ENCODE data around the gene TXNL4A. TPM values are rescaled to one million over a fixed set of nuclear protein-coding genes. Genes with fewer than 3 reads are reported as not detected.

The TXNL4A gene
- total RNA-seq, 6 experiments from 2014 or later: 18.5 to 53.9 (median 37.8) TPM

GRCh38 chr18:79944126-79944731, 44.1 kb downstream of the TXNL4A start:
- no peak for TF ChIP-seq POLR2A (IDR thresholded peaks at IDR 0.05)
- no peak for TF ChIP-seq CTCF (IDR thresholded peaks at IDR 0.05)
- Histone ChIP-seq H3K4me3 (no peak overlapping the region), H3K27me3 (no peaks in the 10 kb centered on the region), H3K36me3 (peaks cover 0 to 26% (median 6%) of the 10 kb centered on the region in 4 donors), H3K27ac (peak overlapping the region in 2 of 3 donors; percentile 83 to 93), H3K9me3 (no peaks in the 10 kb centered on the region), H3K4me1 (peaks cover 0 to 91% (median 37%) of the 10 kb centered on the region in 4 donors)
- ATAC-seq (peak; percentile 3 to 22 (median 8)), DNase-seq (peak; percentile 52 to 76 (median 73))
- WGBS (ENCODE audit: insufficient coverage, low coverage, low lambda C conversion rate, missing lambda C conversion rate): 15% methylated on average over 6 of the region's 11 CpGs
- intact Hi-C loops (cut with DNase I): no loop called here

- Histone ChIP-seq H3K27me3 (no peaks in the 10 kb centered on the region), H3K9me3 (no peaks in the 10 kb centered on the region), H3K36me3 (peaks cover 0 to 26% (median 6%) of the 10 kb centered on the region in 4 donors), H3K4me1 (peaks cover 0 to 91% (median 37%) of the 10 kb centered on the region in 4 donors), H3K4me3 (no peak overlapping the region), H3K27ac (peak overlapping the region in 2 of 3 donors; percentile 83 to 93)
- DNase-seq: peak in 1 of 3 donors; percentile 49
- intact Hi-C loops (cut with DNase I): no loop called here
- WGBS (ENCODE audit: insufficient coverage, low coverage, low lambda C conversion rate, missing lambda C conversion rate): 61% methylated on average over 3 of the region's 20 CpGs
- TF ChIP-seq POLR2A (IDR thresholded peaks at IDR 0.05) (no peak), CTCF (IDR thresholded peaks at IDR 0.05) (no peak)
- no peak for ATAC-seq
Measured at GRCh38 chr18:79943608-79944125, 44.7 kb downstream of the TXNL4A start.

GRCh38 chr18:79942786-79943607, 45.4 kb downstream of the TXNL4A start:
- WGBS (ENCODE audit: insufficient coverage, low coverage, low lambda C conversion rate, missing lambda C conversion rate): 45% methylated on average over 13 of the region's 31 CpGs
- intact Hi-C loops (cut with DNase I): no loop called here
- TF ChIP-seq CTCF (IDR thresholded peaks at IDR 0.05) (no peak), POLR2A (IDR thresholded peaks at IDR 0.05) (no peak)
- ATAC-seq: peak in 1 of 4 donors; percentile 10
- Histone ChIP-seq H3K27me3 (no peaks in the 10 kb centered on the region), H3K4me3 (no peak overlapping the region), H3K36me3 (peaks cover 0 to 26% (median 7%) of the 10 kb centered on the region in 4 donors), H3K27ac (peak overlapping the region in 2 of 3 donors; percentile 83 to 93), H3K4me1 (peaks cover 0 to 91% (median 41%) of the 10 kb centered on the region in 4 donors), H3K9me3 (no peaks in the 10 kb centered on the region)
- peak in 2 of 3 donors; percentile 44 to 51 for DNase-seq

- H3K36me3 ChIP-seq: peaks cover 0 to 25% (median 7%) of the 10 kb centered on the region in 4 donors
- H3K9me3 ChIP-seq: no peaks in the 10 kb centered on the region
- peak overlapping the region in 2 of 3 donors; percentile 83 to 93 for H3K27ac ChIP-seq
- H3K4me3 ChIP-seq: peak overlapping the region in 2 of 3 donors; percentile 24 to 29
- TF ChIP-seq CTCF (IDR thresholded peaks at IDR 0.05) (no peak), POLR2A (IDR thresholded peaks at IDR 0.05) (no peak)
- no peaks in the 10 kb centered on the region for H3K27me3 ChIP-seq
- peak in 1 of 4 donors; percentile 0 for ATAC-seq
- WGBS (ENCODE audit: insufficient coverage, low coverage, low lambda C conversion rate, missing lambda C conversion rate): 33% methylated on average over 7 of the region's 7 CpGs
- intact Hi-C loops (cut with DNase I): no loop called here
- H3K4me1 ChIP-seq: peaks cover 0 to 94% (median 43%) of the 10 kb centered on the region in 4 donors
- DNase-seq: no peak
Measured at GRCh38 chr18:79942211-79942610, 46.2 kb downstream of the TXNL4A start.

Data from right lobe of liver (tissue), 6 donors.